ENCODE results near the gene ANXA3.

ANXA3 gene

DNA sequence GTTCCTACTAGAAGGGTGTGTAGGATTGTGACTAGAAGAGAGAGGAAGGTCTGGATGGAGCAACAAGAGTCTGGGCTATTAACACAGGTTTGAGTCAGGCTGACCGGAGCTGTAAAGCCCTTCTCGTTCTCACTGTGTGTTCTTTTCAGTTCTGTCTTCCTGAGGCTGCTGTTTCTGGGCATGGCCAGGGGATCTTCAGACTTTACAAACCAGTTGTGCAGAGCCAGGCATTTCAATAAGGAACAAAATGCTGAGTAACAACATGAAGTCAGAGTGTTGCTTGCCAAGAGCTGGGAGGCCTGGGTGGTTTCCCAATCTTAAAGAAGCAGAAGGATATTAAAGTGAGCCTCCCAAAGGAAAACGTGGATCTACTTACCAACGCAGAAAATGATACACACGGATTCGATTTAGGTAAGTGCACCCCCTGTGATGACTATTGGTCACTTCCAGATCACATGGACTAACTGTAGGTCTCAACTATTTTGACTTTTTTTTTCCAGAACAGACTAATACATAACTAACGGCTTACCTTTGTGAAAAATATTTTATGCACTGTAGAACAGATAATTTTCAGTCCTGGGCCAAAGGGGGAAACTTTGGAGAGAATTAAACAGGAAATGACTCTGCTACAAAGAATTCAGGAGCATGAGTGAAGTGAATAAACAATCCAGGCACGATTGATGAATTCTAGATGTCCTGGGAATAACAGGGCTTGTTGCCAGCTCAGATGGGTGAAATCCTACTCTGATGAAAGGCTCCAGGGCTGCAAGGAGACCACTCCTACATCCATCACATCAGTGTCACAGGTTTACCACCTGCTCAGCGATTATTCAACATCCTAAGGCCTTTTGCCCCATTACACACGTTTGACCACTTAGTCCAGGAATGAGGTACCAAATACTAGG lies 94.5 kb downstream of the ANXA3 start:
- DNase-seq = no peak

DNA sequence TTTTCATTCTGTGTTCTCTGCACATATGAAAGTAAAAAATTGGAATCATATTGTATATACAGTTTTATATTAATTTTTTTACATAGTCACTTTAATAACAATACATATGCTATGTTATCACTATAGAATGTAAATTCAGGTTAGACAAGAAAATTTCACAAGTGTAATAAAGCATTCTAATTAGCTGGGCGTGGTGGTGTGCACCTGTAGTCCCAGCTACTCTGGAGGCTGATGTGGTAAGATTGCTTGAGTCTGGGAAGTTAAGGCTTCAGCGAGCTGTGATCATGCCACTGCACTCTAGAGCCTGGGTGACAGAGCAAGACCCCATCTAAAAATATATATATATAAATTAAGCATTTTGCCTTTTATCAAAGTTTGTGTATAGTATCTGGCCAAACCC lies 95.7 kb downstream of the ANXA3 start:
- DNase-seq = no peak

DNA sequence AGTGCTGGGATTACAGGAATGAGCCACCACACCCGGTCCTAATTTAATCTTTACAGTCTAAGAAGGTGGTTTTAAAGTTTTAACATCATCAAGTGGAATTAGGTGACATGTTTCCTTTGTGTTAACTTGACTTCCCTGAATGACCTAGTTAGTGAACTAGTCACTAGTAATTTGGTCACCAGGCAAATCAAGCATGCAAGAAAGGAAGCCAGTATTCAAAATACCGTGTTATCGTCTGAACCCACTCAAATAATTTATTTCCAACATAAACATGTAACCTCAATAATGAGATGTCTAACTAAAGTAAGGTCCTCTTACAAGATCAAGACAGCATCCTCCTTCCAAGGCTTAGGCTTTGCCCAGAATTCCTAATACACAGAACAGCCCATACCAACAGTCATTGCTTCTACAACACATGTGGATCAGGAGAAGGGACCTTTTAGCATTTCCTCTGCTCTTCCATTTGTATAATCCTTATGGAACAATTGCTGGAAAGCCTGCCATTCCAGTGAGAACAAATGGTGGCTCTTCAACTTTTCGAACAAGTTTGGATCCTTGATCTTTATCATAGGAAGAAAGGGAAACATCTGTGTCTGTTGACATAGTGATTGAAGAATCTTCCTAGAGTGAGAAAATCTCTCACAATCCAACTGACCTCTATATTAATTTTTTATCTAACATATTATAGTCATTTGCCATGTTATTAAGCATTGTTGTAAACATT lies 97.2 kb downstream of the ANXA3 start:
- no peak for DNase-seq

DNA sequence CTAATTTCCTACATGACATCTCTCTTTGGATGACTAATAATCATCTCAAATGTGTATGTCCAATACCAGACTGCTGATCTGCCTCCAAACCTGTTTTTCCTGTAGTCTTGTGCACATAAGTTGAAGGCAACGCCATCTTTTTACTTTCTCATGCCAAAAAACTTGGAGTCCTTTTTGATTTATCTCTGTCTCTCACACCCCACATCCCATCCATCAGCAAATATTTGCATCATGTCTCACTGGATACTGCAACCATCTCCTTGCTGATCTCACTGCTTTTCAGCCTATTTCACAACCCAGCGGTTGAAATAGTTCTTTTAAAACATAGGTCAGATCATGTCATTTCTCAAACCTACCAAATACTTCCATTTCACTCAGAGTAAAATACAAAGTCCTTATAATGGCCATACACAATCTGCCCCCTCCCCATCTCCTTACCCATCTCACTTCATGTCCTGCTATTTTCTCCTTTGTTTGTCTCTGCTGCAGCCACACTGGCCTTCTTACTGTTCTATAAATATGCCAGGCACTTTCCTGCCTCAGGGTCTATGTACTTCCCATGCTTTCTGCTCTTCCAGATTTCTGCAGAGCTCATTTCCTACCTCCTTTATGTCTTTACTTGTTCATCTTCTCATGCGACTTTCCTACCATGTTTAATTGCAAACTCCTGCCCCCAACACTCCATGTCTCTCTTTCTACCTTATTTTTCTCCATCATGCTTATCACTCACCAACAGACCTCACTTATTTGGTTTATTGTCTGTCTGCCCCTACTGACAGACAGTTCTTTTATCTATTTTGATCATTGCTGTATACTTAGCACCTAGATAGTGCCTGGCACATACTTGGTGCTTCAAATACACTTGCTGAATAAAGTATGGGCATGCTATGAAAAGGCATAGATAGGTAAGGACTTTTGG lies 98.8 kb downstream of the ANXA3 start:
- no peak for DNase-seq

DNA sequence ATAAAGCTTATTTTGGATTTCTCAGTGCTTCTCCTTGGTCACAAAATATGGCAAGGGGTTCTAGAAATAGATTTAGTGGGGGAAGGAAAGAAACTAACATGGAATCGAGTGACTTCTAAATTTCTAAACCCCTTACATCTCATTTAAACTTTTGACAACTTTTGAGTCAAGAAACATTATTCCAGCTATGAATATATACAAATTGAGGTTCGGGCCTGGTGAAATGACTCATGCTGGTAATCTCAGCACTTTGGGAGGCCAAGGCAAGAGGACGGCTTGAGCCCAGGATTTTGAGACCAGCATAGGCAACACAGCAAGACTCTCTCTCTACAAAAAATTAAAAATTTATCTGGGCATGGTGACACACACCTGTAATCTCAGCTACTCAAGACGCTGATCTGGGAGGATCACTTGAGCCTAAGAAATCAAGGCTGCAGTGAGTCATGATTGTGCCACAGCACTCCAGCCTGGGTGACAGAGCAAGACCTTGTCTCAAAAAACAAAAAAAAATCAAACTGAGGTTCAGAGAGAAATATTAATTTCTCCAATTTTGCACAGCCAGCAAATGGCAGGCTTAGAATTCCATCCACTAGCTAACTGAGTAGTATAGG lies 99.8 kb downstream of the ANXA3 start:
- no peak for DNase-seq

DNA sequence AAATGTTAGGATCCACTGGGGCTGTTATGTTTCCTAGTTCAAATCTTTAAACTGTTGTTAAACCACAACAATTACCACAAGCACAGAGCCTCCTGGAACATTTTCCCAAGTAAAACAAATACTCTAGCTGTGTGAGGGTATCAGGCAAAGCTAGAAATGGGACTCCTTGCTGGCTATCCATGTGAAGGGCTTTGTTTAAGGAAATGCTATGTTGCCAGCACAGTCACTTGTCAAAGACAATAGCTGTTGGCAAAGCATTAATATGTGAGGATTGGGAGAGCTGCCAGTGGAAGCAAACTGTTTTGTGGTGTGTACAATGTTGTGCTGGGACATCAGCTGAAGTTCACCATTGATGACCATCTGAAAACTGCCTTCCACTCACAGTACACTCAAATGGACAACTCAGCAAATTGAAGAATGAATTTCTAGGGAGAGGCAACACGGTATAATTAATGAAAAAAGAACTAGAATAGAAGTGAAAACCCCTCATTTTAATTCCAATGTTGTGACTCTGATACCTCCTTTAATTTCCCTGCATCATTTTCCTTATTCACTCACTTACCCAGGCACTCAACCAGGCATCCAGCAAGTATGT lies 100.8 kb downstream of the ANXA3 start:
- no peak for DNase-seq

DNA sequence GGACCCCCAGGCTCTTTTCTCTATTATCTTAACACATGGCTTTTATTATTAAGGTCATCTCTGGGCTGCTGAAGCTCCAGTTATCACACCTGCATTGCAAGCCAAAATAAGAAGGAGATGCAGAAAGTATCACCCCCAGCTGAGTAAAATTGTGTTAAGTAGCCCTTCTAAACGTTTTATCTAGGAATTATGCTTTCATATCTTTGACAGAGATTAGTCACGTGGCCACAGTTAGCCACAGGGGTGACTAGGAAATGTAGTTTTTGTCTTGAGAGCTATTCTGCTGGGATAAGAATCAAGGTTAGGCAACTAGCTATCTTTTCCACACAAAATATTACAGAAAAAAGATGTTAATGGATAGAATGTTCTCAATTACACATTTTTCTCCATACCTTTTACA lies 102.1 kb downstream of the ANXA3 start:
- no peak for DNase-seq

DNA sequence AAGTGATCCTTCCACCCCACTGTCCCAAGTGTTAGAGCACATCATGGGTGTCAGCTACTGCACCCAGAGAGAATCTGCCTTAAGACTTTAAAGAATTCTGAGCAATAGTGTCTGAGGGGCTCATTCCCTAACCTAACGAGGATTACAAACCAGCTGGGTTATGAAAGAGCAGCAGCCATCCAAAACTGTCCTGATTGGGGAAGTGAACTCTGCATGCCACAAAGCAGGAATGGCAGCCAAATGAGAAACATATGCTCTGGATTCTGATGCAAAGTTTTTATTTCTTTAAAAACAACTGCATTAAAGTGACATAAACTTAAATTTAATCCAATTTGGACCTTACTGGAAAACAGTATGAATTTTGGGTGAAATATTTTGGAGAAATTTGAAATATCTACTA lies 103.2 kb downstream of the ANXA3 start:
- DNase-seq = no peak

DNA sequence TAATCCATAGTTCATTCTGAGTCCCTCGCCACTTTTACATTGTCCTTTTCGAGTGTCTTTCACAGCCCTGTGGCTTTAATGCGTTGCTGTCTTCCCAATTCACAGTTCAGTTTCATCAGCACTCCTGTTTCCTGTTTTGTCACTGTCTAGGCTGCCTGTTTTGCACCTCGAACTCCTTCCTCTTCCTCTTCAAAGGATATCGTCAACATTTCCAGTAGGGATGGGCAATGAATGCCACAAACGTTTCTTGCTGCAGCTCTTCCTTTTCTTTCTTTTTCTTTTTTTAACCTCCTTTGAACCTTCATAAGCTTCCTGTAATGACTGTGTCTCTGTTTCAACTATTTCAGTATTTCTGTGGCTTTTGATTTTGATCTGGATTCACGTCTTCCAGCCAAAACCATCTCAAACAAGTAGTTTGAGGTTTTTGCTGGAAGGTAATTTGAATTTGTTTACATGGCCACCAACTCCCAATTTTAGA lies 105.4 kb downstream of the ANXA3 start:
- no peak for DNase-seq

DNA sequence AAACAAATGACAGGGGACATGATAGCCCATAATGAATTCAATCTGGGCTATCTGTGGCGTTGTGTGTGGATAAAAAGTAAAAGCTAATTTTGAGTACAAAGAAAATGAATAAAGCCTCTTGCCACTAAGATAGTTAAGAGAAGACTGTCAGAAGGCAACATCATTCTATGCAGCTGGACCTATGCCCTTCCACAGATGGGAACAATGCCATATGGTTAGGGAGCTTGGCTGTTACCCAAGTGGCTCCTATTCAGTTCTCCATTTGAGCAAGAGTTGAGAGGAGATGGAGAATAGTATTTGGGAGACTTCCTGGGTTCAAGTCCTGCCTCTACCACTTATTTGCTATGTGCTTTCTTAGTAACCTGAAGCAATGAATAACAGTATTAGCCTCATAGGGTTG lies 107.7 kb downstream of the ANXA3 start:
- no peak for DNase-seq

DNA sequence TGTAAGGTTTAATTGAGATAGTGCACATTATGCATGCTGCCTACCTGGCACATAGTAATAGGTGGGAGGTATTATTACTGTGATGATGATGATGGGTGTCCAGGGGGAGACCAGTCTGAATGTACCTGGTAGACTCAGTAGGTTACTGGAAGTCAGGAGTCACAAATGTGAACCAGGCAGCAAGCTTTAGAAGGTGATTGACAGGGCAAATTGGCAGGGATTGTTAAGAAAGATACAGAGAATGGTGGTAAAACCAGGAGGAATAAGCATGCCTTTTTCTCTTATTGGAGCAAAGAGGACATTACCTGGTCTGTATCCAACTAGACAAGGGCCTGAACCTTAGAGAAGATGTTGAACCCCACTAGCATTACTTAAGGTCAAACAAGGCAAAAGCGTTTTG lies 108.1 kb downstream of the ANXA3 start:
- no peak for DNase-seq
